ENCODE measurements around the gene GHR.
A peak's percentile ranks its signal among the peaks of the same experiment; 100 is the strongest.

Gene GHR

GRCh38 chr5:42522783-42523182 is 99.5 kb downstream of the GHR start:
- no peak overlapping the region for H3K4me3 ChIP-seq (ENCODE audit: low read depth in 1 of 5, low read length in 5 of 5)
- H3K9me3 ChIP-seq (ENCODE audit: control insufficient read depth in 5 of 5, low read length in 5 of 5) = no peaks in the 10 kb centered on the region
- H3K9ac ChIP-seq (ENCODE audit: low read length in 5 of 5) = no peak overlapping the region
- peaks cover 0 to 60% (median 45%) of the 10 kb centered on the region in 5 donors for H3K4me1 ChIP-seq (ENCODE audit: control insufficient read depth in 5 of 5, insufficient read depth in 5 of 5, low read length in 5 of 5)
- no peaks in the 10 kb centered on the region for H3K36me3 ChIP-seq (ENCODE audit: control insufficient read depth in 5 of 5, insufficient read depth in 5 of 5, low read length in 5 of 5)
- H3K27me3 ChIP-seq (ENCODE audit: control insufficient read depth in 5 of 5, insufficient read depth in 4 of 5, low read length in 5 of 5) = no peaks in the 10 kb centered on the region
- H3K27ac ChIP-seq (ENCODE audit: low read depth, low read length) = peak overlapping the region; percentile 64

- Histone ChIP-seq H3K36me3 (ENCODE audit: control insufficient read depth in 5 of 5, insufficient read depth in 5 of 5, low read length in 5 of 5) (no peaks in the 10 kb centered on the region), H3K27me3 (ENCODE audit: control insufficient read depth in 5 of 5, insufficient read depth in 4 of 5, low read length in 5 of 5) (no peaks in the 10 kb centered on the region), H3K27ac (ENCODE audit: low read depth, low read length) (no peak overlapping the region), H3K9me3 (ENCODE audit: control insufficient read depth in 5 of 5, low read length in 5 of 5) (no peaks in the 10 kb centered on the region), H3K4me1 (ENCODE audit: control insufficient read depth in 5 of 5, insufficient read depth in 5 of 5, low read length in 5 of 5) (peaks cover 0 to 30% (median 21%) of the 10 kb centered on the region in 5 donors), H3K4me3 (ENCODE audit: low read depth in 1 of 5, low read length in 5 of 5) (no peak overlapping the region), H3K9ac (ENCODE audit: low read length in 5 of 5) (no peak overlapping the region)
These were observed 102.9 kb downstream of the GHR start for GRCh38 chr5:42526179-42526578.

- Histone ChIP-seq H3K4me3 (ENCODE audit: low read depth in 1 of 5, low read length in 5 of 5) (no peak overlapping the region), H3K27ac (ENCODE audit: low read depth, low read length) (peak overlapping the region; percentile 61)
These were observed 108.4 kb downstream of the GHR start for GRCh38 chr5:42531611-42532010.

GRCh38 chr5:42542106-42542505 is 118.9 kb downstream of the GHR start:
- Histone ChIP-seq H3K4me3 (ENCODE audit: low read depth in 1 of 5, low read length in 5 of 5) (no peak overlapping the region), H3K9me3 (ENCODE audit: control insufficient read depth in 5 of 5, low read length in 5 of 5) (peaks cover 3 to 11% (median 8%) of the 10 kb centered on the region in 5 donors), H3K9ac (ENCODE audit: low read length in 5 of 5) (no peak overlapping the region), H3K27ac (ENCODE audit: low read depth, low read length) (no peak overlapping the region), H3K27me3 (ENCODE audit: control insufficient read depth in 5 of 5, insufficient read depth in 4 of 5, low read length in 5 of 5) (no peaks in the 10 kb centered on the region), H3K36me3 (ENCODE audit: control insufficient read depth in 5 of 5, insufficient read depth in 5 of 5, low read length in 5 of 5) (no peaks in the 10 kb centered on the region), H3K4me1 (ENCODE audit: control insufficient read depth in 5 of 5, insufficient read depth in 5 of 5, low read length in 5 of 5) (peaks cover 0 to 12% (median 6%) of the 10 kb centered on the region in 5 donors)

More at GRCh38 chr5:42531611-42532010, 108.4 kb downstream of the GHR start:
- Histone ChIP-seq H3K9ac (ENCODE audit: low read length in 5 of 5) (no peak overlapping the region), H3K9me3 (ENCODE audit: control insufficient read depth in 5 of 5, low read length in 5 of 5) (no peaks in the 10 kb centered on the region), H3K4me1 (ENCODE audit: control insufficient read depth in 5 of 5, insufficient read depth in 5 of 5, low read length in 5 of 5) (peaks cover 0 to 7% (median 0%) of the 10 kb centered on the region in 5 donors), H3K36me3 (ENCODE audit: control insufficient read depth in 5 of 5, insufficient read depth in 5 of 5, low read length in 5 of 5) (no peaks in the 10 kb centered on the region), H3K27me3 (ENCODE audit: control insufficient read depth in 5 of 5, insufficient read depth in 4 of 5, low read length in 5 of 5) (no peaks in the 10 kb centered on the region)

- H3K9me3 ChIP-seq (ENCODE audit: control insufficient read depth in 5 of 5, low read length in 5 of 5) = peaks cover 3 to 11% (median 8%) of the 10 kb centered on the region in 5 donors
- no peak overlapping the region for H3K9ac ChIP-seq (ENCODE audit: low read length in 5 of 5)
- peaks cover 7 to 29% (median 23%) of the 10 kb centered on the region in 5 donors for H3K4me1 ChIP-seq (ENCODE audit: control insufficient read depth in 5 of 5, insufficient read depth in 5 of 5, low read length in 5 of 5)
These were observed 120.5 kb downstream of the GHR start for GRCh38 chr5:42543774-42544173.

GRCh38 chr5:42545038-42545437 is 121.8 kb downstream of the GHR start:
- Histone ChIP-seq H3K36me3 (ENCODE audit: control insufficient read depth in 5 of 5, insufficient read depth in 5 of 5, low read length in 5 of 5) (no peaks in the 10 kb centered on the region), H3K9me3 (ENCODE audit: control insufficient read depth in 5 of 5, low read length in 5 of 5) (peaks cover 0 to 4% (median 3%) of the 10 kb centered on the region in 5 donors), H3K27ac (ENCODE audit: low read depth, low read length) (peak overlapping the region; percentile 4), H3K9ac (ENCODE audit: low read length in 5 of 5) (no peak overlapping the region), H3K4me1 (ENCODE audit: control insufficient read depth in 5 of 5, insufficient read depth in 5 of 5, low read length in 5 of 5) (peaks cover 7 to 34% (median 28%) of the 10 kb centered on the region in 5 donors), H3K4me3 (ENCODE audit: low read depth in 1 of 5, low read length in 5 of 5) (no peak overlapping the region), H3K27me3 (ENCODE audit: control insufficient read depth in 5 of 5, insufficient read depth in 4 of 5, low read length in 5 of 5) (no peaks in the 10 kb centered on the region)

More at GRCh38 chr5:42543774-42544173, 120.5 kb downstream of the GHR start:
- H3K27me3 ChIP-seq (ENCODE audit: control insufficient read depth in 5 of 5, insufficient read depth in 4 of 5, low read length in 5 of 5) = no peaks in the 10 kb centered on the region
- no peak overlapping the region for H3K4me3 ChIP-seq (ENCODE audit: low read depth in 1 of 5, low read length in 5 of 5)
- H3K27ac ChIP-seq (ENCODE audit: low read depth, low read length) = peak overlapping the region; percentile 4
- no peaks in the 10 kb centered on the region for H3K36me3 ChIP-seq (ENCODE audit: control insufficient read depth in 5 of 5, insufficient read depth in 5 of 5, low read length in 5 of 5)

- Histone ChIP-seq H3K4me3 (ENCODE audit: low read depth in 1 of 5, low read length in 5 of 5) (no peak overlapping the region), H3K9ac (ENCODE audit: low read length in 5 of 5) (no peak overlapping the region), H3K27ac (ENCODE audit: low read depth, low read length) (peak overlapping the region; percentile 71), H3K9me3 (ENCODE audit: control insufficient read depth in 5 of 5, low read length in 5 of 5) (no peaks in the 10 kb centered on the region), H3K36me3 (ENCODE audit: control insufficient read depth in 5 of 5, insufficient read depth in 5 of 5, low read length in 5 of 5) (peaks cover 0 to 2% (median 0%) of the 10 kb centered on the region in 5 donors), H3K4me1 (ENCODE audit: control insufficient read depth in 5 of 5, insufficient read depth in 5 of 5, low read length in 5 of 5) (peaks cover 7 to 53% (median 40%) of the 10 kb centered on the region in 5 donors), H3K27me3 (ENCODE audit: control insufficient read depth in 5 of 5, insufficient read depth in 4 of 5, low read length in 5 of 5) (no peaks in the 10 kb centered on the region)
These were observed 123.9 kb downstream of the GHR start for GRCh38 chr5:42547141-42547540.

- Histone ChIP-seq H3K4me3 (ENCODE audit: low read depth in 1 of 5, low read length in 5 of 5) (no peak overlapping the region), H3K9me3 (ENCODE audit: control insufficient read depth in 5 of 5, low read length in 5 of 5) (no peaks in the 10 kb centered on the region), H3K27me3 (ENCODE audit: control insufficient read depth in 5 of 5, insufficient read depth in 4 of 5, low read length in 5 of 5) (no peaks in the 10 kb centered on the region), H3K27ac (ENCODE audit: low read depth, low read length) (peak overlapping the region; percentile 71), H3K4me1 (ENCODE audit: control insufficient read depth in 5 of 5, insufficient read depth in 5 of 5, low read length in 5 of 5) (peaks cover 7 to 60% (median 47%) of the 10 kb centered on the region in 5 donors), H3K36me3 (ENCODE audit: control insufficient read depth in 5 of 5, insufficient read depth in 5 of 5, low read length in 5 of 5) (peaks cover 0 to 2% (median 0%) of the 10 kb centered on the region in 5 donors), H3K9ac (ENCODE audit: low read length in 5 of 5) (no peak overlapping the region)
These were observed 124.7 kb downstream of the GHR start for GRCh38 chr5:42547894-42548293.

- H3K4me1 ChIP-seq (ENCODE audit: control insufficient read depth in 5 of 5, insufficient read depth in 5 of 5, low read length in 5 of 5) = peaks cover 7 to 62% (median 41%) of the 10 kb centered on the region in 5 donors
- no peaks in the 10 kb centered on the region for H3K27me3 ChIP-seq (ENCODE audit: control insufficient read depth in 5 of 5, insufficient read depth in 4 of 5, low read length in 5 of 5)
These were observed 129.4 kb downstream of the GHR start for GRCh38 chr5:42552597-42552996.

GRCh38 chr5:42553461-42553860 is 130.2 kb downstream of the GHR start:
- Histone ChIP-seq H3K27ac (ENCODE audit: low read depth, low read length) (peak overlapping the region; percentile 5), H3K4me1 (ENCODE audit: control insufficient read depth in 5 of 5, insufficient read depth in 5 of 5, low read length in 5 of 5) (peaks cover 0 to 54% (median 33%) of the 10 kb centered on the region in 5 donors), H3K9ac (ENCODE audit: low read length in 5 of 5) (no peak overlapping the region), H3K4me3 (ENCODE audit: low read depth in 1 of 5, low read length in 5 of 5) (no peak overlapping the region), H3K9me3 (ENCODE audit: control insufficient read depth in 5 of 5, low read length in 5 of 5) (no peaks in the 10 kb centered on the region), H3K36me3 (ENCODE audit: control insufficient read depth in 5 of 5, insufficient read depth in 5 of 5, low read length in 5 of 5) (peaks cover 0 to 2% (median 0%) of the 10 kb centered on the region in 5 donors), H3K27me3 (ENCODE audit: control insufficient read depth in 5 of 5, insufficient read depth in 4 of 5, low read length in 5 of 5) (no peaks in the 10 kb centered on the region)

More at GRCh38 chr5:42552597-42552996, 129.4 kb downstream of the GHR start:
- H3K36me3 ChIP-seq (ENCODE audit: control insufficient read depth in 5 of 5, insufficient read depth in 5 of 5, low read length in 5 of 5) = peaks cover 0 to 2% (median 0%) of the 10 kb centered on the region in 5 donors
- no peak overlapping the region for H3K9ac ChIP-seq (ENCODE audit: low read length in 5 of 5)
- peak overlapping the region; percentile 5 for H3K27ac ChIP-seq (ENCODE audit: low read depth, low read length)
- no peak overlapping the region for H3K4me3 ChIP-seq (ENCODE audit: low read depth in 1 of 5, low read length in 5 of 5)
- no peaks in the 10 kb centered on the region for H3K9me3 ChIP-seq (ENCODE audit: control insufficient read depth in 5 of 5, low read length in 5 of 5)
